HCT116 (cell line): ENCODE data around the gene CERS6. TPM values are rescaled to one million over a fixed set of nuclear protein-coding genes. Genes with fewer than 3 reads are reported as not detected.

Experiments
- ATAC-seq: fragments of 200-7000 bp; cut with Tn5 transposase; 2 replicates; pipeline ENCODE4 v1.9.1; 2020; ENCODE audit warnings: mild to moderate bottlenecking, moderate library complexity
- BruUV-seq: library from RNA; stranded (reverse); fragments of 400-500 nt; replicated peaks from 2 replicates; lab custom pipeline; 2021; lab: Mats Ljungman, UMichigan
- CTCF ChIA-PET: fragments of 300-600 bp; sonication (Branson Sonifier 250); formaldehyde crosslinking; loops from one replicate; lab custom pipeline; 2021; ENCODE audit warnings: antibody characterized with exemption; lab: Charles Lee
- POLR2A ChIA-PET: fragments of 300-600, 350-600 bp; sonication (Branson Sonifier 250); formaldehyde crosslinking; loops from one replicate; lab custom pipeline; 2021; ENCODE audit warnings: antibody characterized with exemption; lab: Charles Lee
- RAD21 ChIA-PET, 2 experiments: fragments of 300-600 bp; sonication (Branson Sonifier 250); formaldehyde crosslinking; loops; one replicate each; lab custom pipeline; 2023; ENCODE audit warnings: low total read pairs in 2 of 2; ENCODE audit not compliant: uncharacterized antibody in 2 of 2, unreplicated experiment in 2 of 2, low non-redundant PET in 1 of 2; lab: Charles Lee
- DNase-seq: peaks from one replicate; pipeline ENCODE4 v3.0.0-alpha.2; 2010; ENCODE audit warnings: low read depth, low spot score
- H2AFZ ChIP-seq: fragments of 200-600 bp; shearing (Covaris generic), sonication (generic); 2 replicates; pipeline ENCODE4 v1.6.1; 2017; ENCODE audit warnings: low read depth, mixed run types, mixed read lengths, antibody characterized with exemption, low read length; ENCODE audit not compliant: poor library complexity, severe bottlenecking
- H3K27ac ChIP-seq: 2 replicates; pipeline ENCODE4 v1.5.1; 2012; ENCODE audit warnings: low read depth, low read length
- H3K27me3 ChIP-seq: fragments of 200-600 bp; sonication (generic); 2 replicates; pipeline ENCODE4 v1.6.1; 2016; ENCODE audit warnings: mixed run types, low read length, mixed read lengths; ENCODE audit not compliant: insufficient read depth
- H3K36me3 ChIP-seq, 2 experiments: fragments of 200-500 bp in 1 of 2; fragments of 200-600 bp in 1 of 2; sonication (Bioruptor generic) in 1 of 2; sonication (generic) in 1 of 2; 2 replicates each; pipeline versions ENCODE4 v1.5.1 to v1.6.1; 2014 to 2016; ENCODE audit warnings: low read length in 2 of 2, inconsistent platforms in 1 of 2, mixed read lengths in 1 of 2, mixed run types in 1 of 2; ENCODE audit not compliant: insufficient read depth in 2 of 2, control insufficient read depth in 1 of 2
- H3K4me1 ChIP-seq, 2 experiments: fragments of 200-600 bp in 1 of 2; sonication (generic) in 1 of 2; 2 replicates each; pipeline versions ENCODE4 v1.5.1 to v1.6.1; 2012 to 2017; ENCODE audit warnings: low read length in 2 of 2, inconsistent platforms in 1 of 2, mild to moderate bottlenecking in 1 of 2, mixed read lengths in 1 of 2, mixed run types in 1 of 2, moderate library complexity in 1 of 2; ENCODE audit not compliant: insufficient read depth in 2 of 2, control insufficient read depth in 1 of 2
- H3K4me2 ChIP-seq: fragments of 200-600 bp; sonication (generic); 2 replicates; pipeline ENCODE4 v1.6.1; 2017; ENCODE audit warnings: mixed run types, low read length, mixed read lengths
- H3K4me3 ChIP-seq, 2 experiments: fragments of 200-600 bp in 1 of 2; sonication (generic) in 1 of 2; replicated peaks in 1 of 2; 2 replicates each; pipeline ENCODE4 v1.5.1; 2011 to 2016; ENCODE audit warnings: low read length in 2 of 2, control low read depth in 1 of 2, low read depth in 1 of 2, mild to moderate bottlenecking in 1 of 2, mixed read lengths in 1 of 2, mixed run types in 1 of 2
- H3K79me2 ChIP-seq: fragments of 200-600 bp; sonication (generic); 2 replicates; pipeline ENCODE4 v1.6.1; 2017; ENCODE audit warnings: mild to moderate bottlenecking, mixed run types, low read length, moderate library complexity, mixed read lengths; ENCODE audit not compliant: insufficient read depth
- H3K9ac ChIP-seq: fragments of 200-600 bp; sonication (generic); 2 replicates; pipeline ENCODE4 v1.6.1; 2016; ENCODE audit warnings: low read length, mixed read lengths
- H3K9me2 ChIP-seq: fragments of 200-600 bp; sonication (generic), shearing (Covaris generic); 2 replicates; pipeline ENCODE4 v1.6.1; 2017; ENCODE audit warnings: mixed run types, mild to moderate bottlenecking, moderate library complexity; ENCODE audit not compliant: insufficient read depth
- H3K9me3 ChIP-seq, 2 experiments: fragments of 200-500 bp in 1 of 2; fragments of 200-600 bp in 1 of 2; sonication (Bioruptor generic) in 1 of 2; sonication (generic) in 1 of 2; 2 replicates each; pipeline ENCODE4 v1.6.1; 2014 to 2017; ENCODE audit warnings: low read length in 2 of 2, mixed read lengths in 2 of 2, inconsistent platforms in 1 of 2, low read depth in 1 of 2, mild to moderate bottlenecking in 1 of 2, mixed run types in 1 of 2, moderate library complexity in 1 of 2; ENCODE audit not compliant: control insufficient read depth in 1 of 2, insufficient read depth in 1 of 2
- H4K20me1 ChIP-seq: fragments of 200-600 bp; sonication (generic), shearing (Covaris generic); 2 replicates; pipeline ENCODE4 v1.6.1; 2017; ENCODE audit warnings: mixed run types, mild to moderate bottlenecking, moderate library complexity; ENCODE audit not compliant: insufficient read depth
- CBX3 ChIP-seq: IDR thresholded peaks from 2 replicates; pipeline ENCODE4 v1.6.1; 2012; ENCODE audit warnings: low read depth
- CTCF ChIP-seq, 3 experiments: fragments of 200-600 bp in 1 of 3; sonication (generic) in 1 of 3; IDR thresholded peaks in 2 of 3; conservative IDR thresholded peaks in 1 of 3; 2 replicates each; pipeline ENCODE4 v1.5.1; 2012 to 2017; ENCODE audit warnings: low read depth in 2 of 3, low read length in 2 of 3, antibody characterized with exemption in 1 of 3, borderline replicate concordance in 1 of 3, control low read depth in 1 of 3, mild to moderate bottlenecking in 1 of 3, mixed read lengths in 1 of 3, mixed run types in 1 of 3, moderate library complexity in 1 of 3; ENCODE audit not compliant: insufficient read depth in 1 of 3
- EGR1 ChIP-seq: IDR thresholded peaks from 2 replicates; pipeline ENCODE4 v1.6.1; 2012; ENCODE audit warnings: low read depth
- ELF1 ChIP-seq: IDR thresholded peaks from 2 replicates; pipeline ENCODE4 v1.6.1; 2012; ENCODE audit warnings: low read depth, borderline replicate concordance
- EZH2 ChIP-seq: fragments of 200-600 bp; sonication (generic); IDR thresholded peaks from 2 replicates; pipeline ENCODE4 v1.6.1; 2017; ENCODE audit warnings: antibody characterized with exemption, mixed run types
- JUND ChIP-seq: IDR thresholded peaks from 2 replicates; pipeline ENCODE4 v1.6.1; 2012
- MAX ChIP-seq: IDR thresholded peaks from 2 replicates; pipeline ENCODE4 v1.6.1; 2012
- POLR2AphosphoS5 ChIP-seq: IDR thresholded peaks from 2 replicates; pipeline ENCODE4 v1.6.1; 2011; ENCODE audit warnings: mild to moderate bottlenecking, low read depth, low read length, moderate library complexity
- RAD21 ChIP-seq: IDR thresholded peaks from 2 replicates; pipeline ENCODE4 v1.6.1; 2012; ENCODE audit warnings: low read depth, mild to moderate bottlenecking
- REST ChIP-seq: IDR thresholded peaks from 2 replicates; pipeline ENCODE4 v1.6.1; 2012; ENCODE audit warnings: low read depth
- SP1 ChIP-seq: IDR thresholded peaks from 2 replicates; pipeline ENCODE4 v1.6.1; 2012; ENCODE audit warnings: low read depth
- SRF ChIP-seq: IDR thresholded peaks from 2 replicates; pipeline ENCODE4 v1.6.1; 2012; ENCODE audit warnings: low read depth
- ZBTB33 ChIP-seq: IDR thresholded peaks from 2 replicates; pipeline ENCODE4 v1.6.1; 2011; ENCODE audit warnings: mild to moderate bottlenecking, low read length, moderate library complexity; ENCODE audit not compliant: insufficient replicate concordance; ENCODE audit errors: extremely low read depth
- ZFX ChIP-seq: fragments of 450-650 bp; IDR thresholded peaks from 2 replicates; pipeline ENCODE4 v1.6.1; 2017
- ZNF274 ChIP-seq: fragments of 200-500 bp; sonication (Bioruptor generic); IDR thresholded peaks from 2 replicates; pipeline ENCODE4 v1.6.1; 2014; ENCODE audit warnings: mild to moderate bottlenecking, low read depth, low read length, inconsistent platforms
- intact Hi-C: fragments of 100-400 bp; cut with micrococcal nuclease; formaldehyde crosslinking; loops from 2 replicates; pipeline ENCODE4 v1.10.0; 2022
- total RNA-seq: library from RNA; stranded (reverse); gene quantifications from one replicate; pipeline ENCODE4 v1.2.1, GENCODE V29; 2021; ENCODE audit not compliant: unreplicated experiment

Gene CERS6
- total RNA-seq, 1 experiment from 2014 or later: 37.0 TPM

- no peak for TF ChIP-seq MAX
These were observed 166.5 kb downstream of the CERS6 start (continued) for GRCh38 chr2:168622559-168622958.

GRCh38 chr2:168624028-168624427 is 168.0 kb downstream of the CERS6 start:
- intact Hi-C loops: no loop called here
- CTCF ChIA-PET: no interaction called here
- no peaks in the 10 kb centered on the region for H3K36me3 ChIP-seq

More at GRCh38 chr2:168624028-168624427, 168.0 kb downstream of the CERS6 start:
- peaks cover 5% of the 10 kb centered on the region; the same call in 1 of the 2 replicates for H3K79me2 ChIP-seq
- TF ChIP-seq JUND (no peak), CTCF (IDR thresholded peaks at IDR 0.05 in 2 of 3, conservative IDR thresholded peaks at IDR 0.05 in 1 of 3; ENCODE audit: borderline replicate concordance in 1 of 3, insufficient read depth in 1 of 3, low read depth in 2 of 3, low read length in 2 of 3) (no peak), ZFX (no peak), POLR2AphosphoS5 (no peak), EZH2 (no peak), ELF1 (no peak), EGR1 (no peak), SP1 (no peak), SRF (no peak), ZNF274 (no peak), RAD21 (no peak), ZBTB33 (no peak), REST (no peak), CBX3 (no peak)
- DNase-seq: no peak
- H3K27me3 ChIP-seq: no peaks in the 10 kb centered on the region
- no peaks in the 10 kb centered on the region for H3K9me2 ChIP-seq
- no peaks in the 10 kb centered on the region for H4K20me1 ChIP-seq
- H2AFZ ChIP-seq: no peak overlapping the region
- H3K9me3 ChIP-seq: no peaks in the 10 kb centered on the region
- no peak overlapping the region for H3K4me2 ChIP-seq
- H3K4me3 ChIP-seq: no peak overlapping the region
- no peak overlapping the region for H3K9ac ChIP-seq
- no peak for ATAC-seq
- no peak overlapping the region for H3K27ac ChIP-seq
- ChIA-PET POLR2A (no interaction called here), RAD21 (no interaction called here)
- no TSS peak for BruUV-seq
- H3K4me1 ChIP-seq: no peaks in the 10 kb centered on the region
